AG04449 (cell line): ENCODE results near the gene COL6A2.

Source experiments
- CTCF ChIA-PET: fragments of 350-600 bp; formaldehyde crosslinking; extraction: SDS; loops from one replicate; lab custom pipeline; 2021; ENCODE audit warnings: antibody characterized with exemption; lab: Yijun Ruan, JAX
- POLR2A ChIA-PET: fragments of 400-600, 350-600 bp; formaldehyde crosslinking; extraction: SDS; loops from one replicate; lab custom pipeline; 2020; ENCODE audit warnings: antibody characterized with exemption, inconsistent platforms; lab: Yijun Ruan, JAX
- DNase-seq: peaks from one replicate; pipeline ENCODE4 v3.0.0-alpha.2; 2010; ENCODE audit warnings: low read depth, low spot score
- H3K4me3 ChIP-seq: 2 replicates; pipeline ENCODE4 v1.5.1; 2011; ENCODE audit warnings: low read depth, mild to moderate bottlenecking, control low read depth, low read length
- TF ChIP-seq, protein P1 (sequence below): IDR thresholded peaks from one replicate; pipeline ENCODE4 v1.5.1; 2011; ENCODE audit warnings: mild to moderate bottlenecking, moderate library complexity, low read length, control low read depth, inconsistent platforms; ENCODE audit not compliant: insufficient read depth; ENCODE audit errors: missing control alignments

Gene COL6A2

DNA sequence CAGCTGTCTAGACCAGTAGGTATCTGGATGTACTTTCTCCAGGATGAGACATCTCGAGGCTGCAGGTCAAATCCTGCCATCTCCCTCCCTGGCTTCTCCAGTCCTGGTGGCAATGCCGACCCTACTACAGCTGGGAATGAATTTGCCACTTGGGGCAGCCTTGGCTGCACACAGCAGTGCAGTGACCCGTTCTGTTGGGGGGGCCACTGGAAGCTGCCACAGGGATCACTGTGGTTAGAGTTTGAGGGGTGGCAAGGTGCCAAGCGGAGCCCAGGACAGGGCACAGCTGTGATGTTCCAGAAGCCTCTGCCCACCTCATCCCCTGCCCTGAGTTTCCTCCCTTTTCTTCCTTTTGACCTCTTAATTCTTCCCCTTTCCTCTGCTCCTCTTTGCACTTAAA, 17.1 kb downstream of the COL6A2 start:
- POLR2A ChIA-PET, result interaction anchor here (0.6 kb wide), 1 partner anchor 16 kb away, joined by 3 read pairs; no protein-coding TSS in a partner anchor
- DNase-seq, result no peak
- CTCF ChIA-PET, result interaction anchor here (1.1 to 2.9 kb wide), 3 partner anchors 28 to 148 kb away, joined by 3 to 12 read pairs (median 5); partner anchors contain the start of gene COL6A1
- TF ChIP-seq, protein P1, sequence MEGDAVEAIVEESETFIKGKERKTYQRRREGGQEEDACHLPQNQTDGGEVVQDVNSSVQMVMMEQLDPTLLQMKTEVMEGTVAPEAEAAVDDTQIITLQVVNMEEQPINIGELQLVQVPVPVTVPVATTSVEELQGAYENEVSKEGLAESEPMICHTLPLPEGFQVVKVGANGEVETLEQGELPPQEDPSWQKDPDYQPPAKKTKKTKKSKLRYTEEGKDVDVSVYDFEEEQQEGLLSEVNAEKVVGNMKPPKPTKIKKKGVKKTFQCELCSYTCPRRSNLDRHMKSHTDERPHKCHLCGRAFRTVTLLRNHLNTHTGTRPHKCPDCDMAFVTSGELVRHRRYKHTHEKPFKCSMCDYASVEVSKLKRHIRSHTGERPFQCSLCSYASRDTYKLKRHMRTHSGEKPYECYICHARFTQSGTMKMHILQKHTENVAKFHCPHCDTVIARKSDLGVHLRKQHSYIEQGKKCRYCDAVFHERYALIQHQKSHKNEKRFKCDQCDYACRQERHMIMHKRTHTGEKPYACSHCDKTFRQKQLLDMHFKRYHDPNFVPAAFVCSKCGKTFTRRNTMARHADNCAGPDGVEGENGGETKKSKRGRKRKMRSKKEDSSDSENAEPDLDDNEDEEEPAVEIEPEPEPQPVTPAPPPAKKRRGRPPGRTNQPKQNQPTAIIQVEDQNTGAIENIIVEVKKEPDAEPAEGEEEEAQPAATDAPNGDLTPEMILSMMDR, result no peak
- H3K4me3 ChIP-seq, result no peak overlapping the region

GRCh38 chr21:46115441-46116188, 17.7 kb downstream of the COL6A2 start:
- CTCF ChIA-PET, result interaction anchor here (1.1 to 2.9 kb wide), 2 partner anchors 27 to 148 kb away, joined by 3 to 12 read pairs; no protein-coding TSS in a partner anchor

GRCh38 chr21:46116189-46116775, 18.4 kb downstream of the COL6A2 start:
- DNase-seq, result no peak
- no peak overlapping the region for H3K4me3 ChIP-seq
- ChIA-PET CTCF (interaction anchor here (0.5 to 7.0 kb wide), 5 partner anchors 9 to 149 kb away, joined by 3 to 59 read pairs (median 6); no protein-coding TSS in a partner anchor), POLR2A (no interaction called here)
- TF ChIP-seq, protein P1, result no peak

More at GRCh38 chr21:46115441-46116188, 17.7 kb downstream of the COL6A2 start:
- POLR2A ChIA-PET, result no interaction called here
- TF ChIP-seq, protein P1, result no peak
- no peak for DNase-seq
- no peak overlapping the region for H3K4me3 ChIP-seq

GRCh38 chr21:46116776-46117585, 19.1 kb downstream of the COL6A2 start:
- no peak overlapping the region for H3K4me3 ChIP-seq
- POLR2A ChIA-PET, result no interaction called here
- TF ChIP-seq, protein P1, result no peak
- no peak for DNase-seq
- CTCF ChIA-PET, result interaction anchor here (0.5 to 7.0 kb wide), 7 partner anchors 10 to 145 kb away, joined by 3 to 59 read pairs (median 6); no protein-coding TSS in a partner anchor

- TF ChIP-seq, protein P1, result no peak
Measured at GRCh38 chr21:46117586-46118315, 19.8 kb downstream of the COL6A2 start.

More at GRCh38 chr21:46117586-46118315, 19.8 kb downstream of the COL6A2 start:
- DNase-seq, result no peak
- ChIA-PET POLR2A (interaction anchor here (1.1 kb wide), 1 partner anchor 128 kb away, joined by 3 read pairs; no protein-coding TSS in a partner anchor), CTCF (interaction anchor here (1.2 to 7.0 kb wide), 5 partner anchors 9 to 146 kb away, joined by 3 to 59 read pairs (median 6); no protein-coding TSS in a partner anchor)
- H3K4me3 ChIP-seq, result no peak overlapping the region
